Muscle layer of duodenum (tissue), 2 donors: ENCODE measurements around the gene ADGRL3.
A peak's percentile ranks its signal among the peaks of the same experiment; 100 is the strongest.

Source experiments
- H3K27ac ChIP-seq: one replicate; pipeline ENCODE4 v1.7.0; 2013; ENCODE audit warnings: mild to moderate bottlenecking, low read length
- H3K27me3 ChIP-seq: one replicate; pipeline ENCODE4 v1.7.0; 2013; ENCODE audit warnings: low read depth, mild to moderate bottlenecking, control low read depth, low read length
- H3K36me3 ChIP-seq, 2 donors: one replicate each; pipeline ENCODE4 v1.7.0; 2013; ENCODE audit warnings: low read length in 2 of 2, control low read depth in 1 of 2, mild to moderate bottlenecking in 1 of 2; ENCODE audit not compliant: insufficient read depth in 2 of 2, control insufficient read depth in 1 of 2
- H3K4me1 ChIP-seq, 2 donors: one replicate each; pipeline ENCODE4 v1.7.0; 2013; ENCODE audit warnings: low read length in 2 of 2, mild to moderate bottlenecking in 2 of 2, control low read depth in 1 of 2, moderate library complexity in 1 of 2; ENCODE audit not compliant: insufficient read depth in 2 of 2, control insufficient read depth in 1 of 2
- H3K4me3 ChIP-seq, 2 donors: one replicate each; pipeline ENCODE4 v1.7.0; 2013; ENCODE audit warnings: low read length in 2 of 2, low read depth in 1 of 2, mild to moderate bottlenecking in 1 of 2
- H3K9me3 ChIP-seq, 2 donors: one replicate each; pipeline ENCODE4 v1.7.0; 2013; ENCODE audit warnings: low read length in 2 of 2, control low read depth in 1 of 2, mild to moderate bottlenecking in 1 of 2; ENCODE audit not compliant: control insufficient read depth in 1 of 2
- donor health status: healthy.

ADGRL3 gene

GRCh38 chr4:61194571-61194970 is 5.6 kb upstream of the ADGRL3 start:
- no peaks in the 10 kb centered on the region for H3K36me3 ChIP-seq
- H3K4me1 ChIP-seq: no peaks in the 10 kb centered on the region
- H3K9me3 ChIP-seq: no peaks in the 10 kb centered on the region
- no peak overlapping the region for H3K27ac ChIP-seq
- peaks cover 5% of the 10 kb centered on the region for H3K27me3 ChIP-seq
- H3K4me3 ChIP-seq: no peak overlapping the region

- Histone ChIP-seq H3K4me1 (peaks cover 0 to 5% of the 10 kb centered on the region in 2 donors), H3K27ac (no peak overlapping the region), H3K4me3 (no peak overlapping the region), H3K9me3 (no peaks in the 10 kb centered on the region), H3K36me3 (no peaks in the 10 kb centered on the region), H3K27me3 (peaks cover 9% of the 10 kb centered on the region)
Observed at GRCh38 chr4:61195101-61195500, 5.0 kb upstream of the ADGRL3 start.

GRCh38 chr4:61198686-61199085 is 1.4 kb upstream of the ADGRL3 start:
- Histone ChIP-seq H3K36me3 (no peaks in the 10 kb centered on the region), H3K9me3 (no peaks in the 10 kb centered on the region), H3K4me3 (no peak overlapping the region), H3K27ac (no peak overlapping the region), H3K4me1 (peaks cover 0 to 35% of the 10 kb centered on the region in 2 donors), H3K27me3 (peaks cover 31% of the 10 kb centered on the region)

- H3K27me3 ChIP-seq: peaks cover 31% of the 10 kb centered on the region
- H3K27ac ChIP-seq: no peak overlapping the region
- H3K4me1 ChIP-seq: peaks cover 0 to 35% of the 10 kb centered on the region in 2 donors
- no peaks in the 10 kb centered on the region for H3K9me3 ChIP-seq
- no peaks in the 10 kb centered on the region for H3K36me3 ChIP-seq
- H3K4me3 ChIP-seq: peak overlapping the region in 1 of 2 donors; percentile 91
Observed at GRCh38 chr4:61199873-61200186, 296 bp upstream of the ADGRL3 start.

- Histone ChIP-seq H3K9me3 (no peaks in the 10 kb centered on the region), H3K27me3 (peaks cover 31% of the 10 kb centered on the region), H3K4me3 (peak overlapping the region; percentile 79 to 91), H3K36me3 (no peaks in the 10 kb centered on the region), H3K27ac (no peak overlapping the region), H3K4me1 (peaks cover 0 to 35% of the 10 kb centered on the region in 2 donors)
Observed at GRCh38 chr4:61200916-61201526, 895 bp downstream of the ADGRL3 start.

GRCh38 chr4:61201561-61201960 is 1.4 kb downstream of the ADGRL3 start:
- H3K4me3 ChIP-seq: peak overlapping the region; percentile 79 to 91
- H3K9me3 ChIP-seq: no peaks in the 10 kb centered on the region
- H3K27ac ChIP-seq: no peak overlapping the region
- H3K36me3 ChIP-seq: no peaks in the 10 kb centered on the region
- peaks cover 31% of the 10 kb centered on the region for H3K27me3 ChIP-seq
- H3K4me1 ChIP-seq: peaks cover 0 to 35% of the 10 kb centered on the region in 2 donors

GRCh38 chr4:61201961-61202637 is 2.0 kb downstream of the ADGRL3 start:
- H3K9me3 ChIP-seq: no peaks in the 10 kb centered on the region
- no peaks in the 10 kb centered on the region for H3K36me3 ChIP-seq
- peaks cover 0 to 35% of the 10 kb centered on the region in 2 donors for H3K4me1 ChIP-seq
- H3K27ac ChIP-seq: no peak overlapping the region
- peaks cover 31% of the 10 kb centered on the region for H3K27me3 ChIP-seq
- H3K4me3 ChIP-seq: peak overlapping the region; percentile 79 to 91

- Histone ChIP-seq H3K9me3 (no peaks in the 10 kb centered on the region), H3K27ac (peak overlapping the region; percentile 21), H3K27me3 (peaks cover 31% of the 10 kb centered on the region), H3K4me3 (peak overlapping the region; percentile 62 to 91), H3K36me3 (no peaks in the 10 kb centered on the region), H3K4me1 (peaks cover 0 to 35% of the 10 kb centered on the region in 2 donors)
Observed at GRCh38 chr4:61202638-61203435, 2.7 kb downstream of the ADGRL3 start.

- no peaks in the 10 kb centered on the region for H3K9me3 ChIP-seq
- H3K27ac ChIP-seq: peak overlapping the region; percentile 21
- no peaks in the 10 kb centered on the region for H3K36me3 ChIP-seq
- peak overlapping the region; percentile 62 to 91 for H3K4me3 ChIP-seq
- H3K27me3 ChIP-seq: peaks cover 31% of the 10 kb centered on the region
- H3K4me1 ChIP-seq: peaks cover 0 to 35% of the 10 kb centered on the region in 2 donors
Observed at GRCh38 chr4:61203436-61203790, 3.3 kb downstream of the ADGRL3 start.

- Histone ChIP-seq H3K9me3 (no peaks in the 10 kb centered on the region), H3K4me3 (no peak overlapping the region), H3K36me3 (no peaks in the 10 kb centered on the region), H3K4me1 (peaks cover 0 to 35% of the 10 kb centered on the region in 2 donors), H3K27ac (no peak overlapping the region), H3K27me3 (peaks cover 27% of the 10 kb centered on the region)
Observed at GRCh38 chr4:61204353-61205060, 4.4 kb downstream of the ADGRL3 start.

- Histone ChIP-seq H3K27ac (no peak overlapping the region), H3K4me3 (no peak overlapping the region), H3K36me3 (no peaks in the 10 kb centered on the region), H3K4me1 (peaks cover 0 to 31% of the 10 kb centered on the region in 2 donors), H3K27me3 (peaks cover 22% of the 10 kb centered on the region), H3K9me3 (no peaks in the 10 kb centered on the region)
Observed at GRCh38 chr4:61205066-61205465, 4.9 kb downstream of the ADGRL3 start.
